PC-9 (cell line): ENCODE measurements around the gene BRMS1.

Source experiments
- EZH2 ChIP-seq: fragments of 200-600 bp; sonication (generic); IDR thresholded peaks from 2 replicates; pipeline ENCODE4 v1.8.0; 2017; ENCODE audit warnings: antibody characterized with exemption, low read depth
- TF ChIP-seq, protein P1 (sequence below): fragments of 200-600 bp; sonication (generic); conservative IDR thresholded peaks from 2 replicates; pipeline ENCODE4 v1.6.1; 2017; ENCODE audit warnings: mixed run types, antibody characterized with exemption, mild to moderate bottlenecking, moderate library complexity

DNA sequence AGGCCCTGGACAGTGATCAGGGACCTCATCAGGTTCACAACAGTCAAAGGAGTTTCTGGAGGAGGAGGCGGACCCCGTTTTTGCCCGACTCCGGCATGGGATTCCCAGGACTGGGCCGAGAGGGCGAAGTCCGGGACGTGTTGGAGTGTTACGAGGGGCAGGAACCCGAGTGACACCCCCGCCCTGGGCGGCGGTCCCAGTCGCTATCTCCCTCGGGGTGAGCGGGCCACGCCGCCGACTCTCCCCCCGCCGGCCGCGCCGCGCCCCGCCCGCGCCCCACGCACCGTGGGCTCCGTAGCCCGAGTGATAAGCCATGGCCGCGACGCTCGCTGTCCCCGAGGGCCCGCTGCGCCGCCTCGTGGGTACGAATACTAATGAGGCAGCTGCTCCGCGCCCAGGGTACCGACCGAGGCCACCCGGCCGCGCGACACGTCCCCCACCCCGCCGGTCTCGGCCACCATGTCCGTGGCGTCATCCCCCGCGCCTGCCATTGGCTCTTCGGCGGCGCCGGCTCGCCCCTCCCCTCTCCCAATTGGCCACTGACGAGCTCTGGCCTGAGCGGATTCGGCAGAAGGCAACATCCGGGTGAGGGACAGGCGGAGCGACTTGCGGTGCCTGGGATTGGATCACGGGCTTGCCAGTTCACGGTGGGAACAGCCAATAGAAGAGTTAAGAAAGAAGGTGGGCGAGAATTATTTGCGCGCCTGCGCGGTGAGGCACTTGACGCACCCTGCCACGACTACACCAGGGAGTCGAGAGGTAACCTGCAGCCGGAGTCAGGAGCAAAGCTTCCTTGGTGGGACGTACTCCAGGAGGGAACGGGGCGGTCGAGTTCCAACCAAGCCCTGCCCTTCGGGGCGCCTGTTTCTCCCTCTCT, 56.0 kb downstream of the BRMS1 start, which contains the start of gene YIF1A:
- TF ChIP-seq, protein P1, sequence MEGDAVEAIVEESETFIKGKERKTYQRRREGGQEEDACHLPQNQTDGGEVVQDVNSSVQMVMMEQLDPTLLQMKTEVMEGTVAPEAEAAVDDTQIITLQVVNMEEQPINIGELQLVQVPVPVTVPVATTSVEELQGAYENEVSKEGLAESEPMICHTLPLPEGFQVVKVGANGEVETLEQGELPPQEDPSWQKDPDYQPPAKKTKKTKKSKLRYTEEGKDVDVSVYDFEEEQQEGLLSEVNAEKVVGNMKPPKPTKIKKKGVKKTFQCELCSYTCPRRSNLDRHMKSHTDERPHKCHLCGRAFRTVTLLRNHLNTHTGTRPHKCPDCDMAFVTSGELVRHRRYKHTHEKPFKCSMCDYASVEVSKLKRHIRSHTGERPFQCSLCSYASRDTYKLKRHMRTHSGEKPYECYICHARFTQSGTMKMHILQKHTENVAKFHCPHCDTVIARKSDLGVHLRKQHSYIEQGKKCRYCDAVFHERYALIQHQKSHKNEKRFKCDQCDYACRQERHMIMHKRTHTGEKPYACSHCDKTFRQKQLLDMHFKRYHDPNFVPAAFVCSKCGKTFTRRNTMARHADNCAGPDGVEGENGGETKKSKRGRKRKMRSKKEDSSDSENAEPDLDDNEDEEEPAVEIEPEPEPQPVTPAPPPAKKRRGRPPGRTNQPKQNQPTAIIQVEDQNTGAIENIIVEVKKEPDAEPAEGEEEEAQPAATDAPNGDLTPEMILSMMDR = no peak
- TF ChIP-seq EZH2 = no peak
